Breast epithelium (tissue), 3 donors: Measurements from ENCODE around the gene PDCD4.

Experiments
- CTCF ChIP-seq, 3 donors: fragments of 450-650 bp; IDR thresholded peaks; one replicate each; pipeline ENCODE4 v1.5.1; 2016 to 2017; ENCODE audit warnings: antibody characterized with exemption in 3 of 3, mild to moderate bottlenecking in 3 of 3, moderate library complexity in 3 of 3
- POLR2A ChIP-seq: fragments of 450-650 bp; IDR thresholded peaks from one replicate; pipeline ENCODE4 v1.6.1; 2016; ENCODE audit warnings: antibody characterized with exemption, mild to moderate bottlenecking, moderate library complexity

- no peak for TF ChIP-seq CTCF (IDR thresholded peaks at IDR 0.05)
- no peak for TF ChIP-seq POLR2A
Observed at GRCh38 chr10:110862961-110863360, 8.8 kb upstream of the PDCD4 start.
